ENCODE results near the gene YLPM1.

The YLPM1 gene

GRCh38 chr14:74853581-74853980 is 90.5 kb downstream of the YLPM1 start:
- peaks cover 0 to 6% of the 10 kb centered on the region in 2 experiments; a peak in 1 of 3 replicates for H3K36me3 ChIP-seq (ENCODE audit: control insufficient read depth in 2 of 2, insufficient read depth in 1 of 2, low read length in 2 of 2)
- TF ChIP-seq ZNF488 (tag by site-specific recombination; IDR thresholded peaks at IDR 0.05) (no peak), ZNF2 (tag by site-specific recombination; IDR thresholded peaks at IDR 0.05) (no peak), ZNF704 (tag by site-specific recombination; IDR thresholded peaks at IDR 0.05) (no peak), ZNF600 (tag by site-specific recombination; IDR thresholded peaks at IDR 0.05) (no peak), BCL11B (tag by site-specific recombination; IDR thresholded peaks at IDR 0.05; ENCODE audit: low read depth) (no peak), ZNF114 (tag by site-specific recombination; IDR thresholded peaks at IDR 0.05) (no peak)
- H3K9me3 ChIP-seq (ENCODE audit: control insufficient read depth, insufficient read depth, low read depth, low read length): no peaks in the 10 kb centered on the region
- POLR2A ChIA-PET: no interaction called here
- H3K27ac ChIP-seq (ENCODE audit: extremely low read depth, low read depth, low read length): no peak overlapping the region
- CTCF ChIA-PET: interaction anchor here (1.9 to 8.8 kb wide), 2 partner anchors 7 to 51 kb away, joined by 7 to 73 read pairs; no protein-coding TSS in a partner anchor
- H3K4me3 ChIP-seq (ENCODE audit: low read depth, low read length): no peak overlapping the region
- no peaks in the 10 kb centered on the region for H3K4me1 ChIP-seq (ENCODE audit: control insufficient read depth, insufficient read depth, low read length)

GRCh38 chr14:74855021-74855420 is 91.9 kb downstream of the YLPM1 start:
- Histone ChIP-seq H3K4me3 (ENCODE audit: low read depth, low read length) (no peak overlapping the region), H3K9me3 (ENCODE audit: control insufficient read depth, insufficient read depth, low read depth, low read length) (no peaks in the 10 kb centered on the region), H3K27ac (ENCODE audit: extremely low read depth, low read depth, low read length) (no peak overlapping the region), H3K36me3 (ENCODE audit: control insufficient read depth in 2 of 2, insufficient read depth in 1 of 2, low read length in 2 of 2) (peaks cover 0 to 6% of the 10 kb centered on the region in 2 experiments; a peak in 1 of 3 replicates), H3K4me1 (ENCODE audit: control insufficient read depth, insufficient read depth, low read length) (no peaks in the 10 kb centered on the region)
- CTCF ChIA-PET: interaction anchor here (1.1 to 10.8 kb wide), 3 partner anchors 13 to 246 kb away, joined by 3 to 195 read pairs (median 6); no protein-coding TSS in a partner anchor
- no peak for TF ChIP-seq ZNF391 (tag by site-specific recombination; IDR thresholded peaks at IDR 0.05; ENCODE audit: borderline replicate concordance, low read depth)
- no peak for TF ChIP-seq ZSCAN4 (tag by site-specific recombination; IDR thresholded peaks at IDR 0.05)
- no peak for TF ChIP-seq ZSCAN18 (tag by site-specific recombination; IDR thresholded peaks at IDR 0.05)
- no peak for TF ChIP-seq ZNF670 (tag by site-specific recombination; IDR thresholded peaks at IDR 0.05; ENCODE audit: low read depth)
- no peak for TF ChIP-seq ZNF664 (tag by site-specific recombination; IDR thresholded peaks at IDR 0.05)
- TF ChIP-seq ZNF518A (tag by site-specific recombination; conservative IDR thresholded peaks at IDR 0.05; ENCODE audit: low read depth): no peak
- no peak for TF ChIP-seq ZBTB11 (tag by site-specific recombination; conservative IDR thresholded peaks at IDR 0.05; ENCODE audit: low read depth)
- TF ChIP-seq ZNF561 (tag by site-specific recombination; IDR thresholded peaks at IDR 0.05; ENCODE audit: borderline replicate concordance): no peak
- no peak for TF ChIP-seq ZNF214 (tag by site-specific recombination; IDR thresholded peaks at IDR 0.05; ENCODE audit: borderline replicate concordance)
- TF ChIP-seq ZNF514 (tag by site-specific recombination; IDR thresholded peaks at IDR 0.05): no peak
- TF ChIP-seq ZNF23 (tag by site-specific recombination; IDR thresholded peaks at IDR 0.05; ENCODE audit: borderline replicate concordance): no peak
- TF ChIP-seq ZNF792 (tag by site-specific recombination; IDR thresholded peaks at IDR 0.05): no peak
- POLR2A ChIA-PET: no interaction called here

All from HEK293 (cell line).